Uterus (tissue), 4 donors: ENCODE results near the gene F10. TPM values are rescaled to one million over a fixed set of nuclear protein-coding genes. Genes with fewer than 3 reads are reported as not detected.

Experiments
- DNase-seq, 2 donors: peaks; one replicate each; pipeline ENCODE4 v3.0.0-alpha.2; 2019 to 2020
- H3K27ac ChIP-seq, 2 donors: fragments of 200-600 bp; sonication (generic); 1 replicate in 1 of 2; 2 replicates in 1 of 2; pipeline ENCODE4 v1.5.1; 2016 to 2018
- H3K27me3 ChIP-seq, 2 donors: fragments of 200-600 bp; sonication (generic); one replicate each; pipeline ENCODE4 v1.5.1; 2018 to 2019; ENCODE audit warnings: control low read depth in 1 of 2
- H3K36me3 ChIP-seq, 2 donors: fragments of 200-600 bp; sonication (generic); one replicate each; pipeline ENCODE4 v1.5.1; 2019; ENCODE audit warnings: control low read depth in 1 of 2
- H3K4me1 ChIP-seq, 2 donors: fragments of 200-600 bp; sonication (generic); one replicate each; pipeline ENCODE4 v1.5.1; 2018 to 2019; ENCODE audit warnings: control low read depth in 1 of 2
- H3K4me3 ChIP-seq, 2 donors: fragments of 200-600 bp; sonication (generic); 1 replicate in 1 of 2; 2 replicates in 1 of 2; pipeline ENCODE4 v1.5.1; 2018 to 2019; ENCODE audit warnings: mild to moderate bottlenecking in 1 of 2
- H3K9me3 ChIP-seq, 2 donors: fragments of 200-600 bp; sonication (generic); one replicate each; pipeline ENCODE4 v1.5.1; 2019; ENCODE audit warnings: control low read depth in 1 of 2
- CTCF ChIP-seq, 4 experiments: fragments of 200-600 bp in 2 of 4; fragments of 450-650 bp in 2 of 4; sonication (generic) in 2 of 4; IDR thresholded peaks; one replicate each; pipeline ENCODE4 v1.5.1; 2016 to 2019; ENCODE audit warnings: antibody characterized with exemption in 4 of 4, mild to moderate bottlenecking in 2 of 4, moderate library complexity in 1 of 4
- POLR2A ChIP-seq, 2 donors: fragments of 450-650 bp; IDR thresholded peaks; one replicate each; pipeline ENCODE4 v1.6.1; 2016; ENCODE audit warnings: antibody characterized with exemption in 2 of 2, mild to moderate bottlenecking in 1 of 2, moderate library complexity in 1 of 2
- intact Hi-C: fragments of 100-400 bp; cut with DNase I; formaldehyde crosslinking; loops from one replicate; pipeline ENCODE4 v1.15.1; 2023; ENCODE audit warnings: low total_unique reads
- total RNA-seq, 4 donors: library from RNA; depleted of rRNA in 3 of 4; stranded (reverse); fragments of >200 nt in 3 of 4; gene quantifications; one replicate each; pipeline versions ENCODE4 v1.1.0 to v1.2.4, GENCODE V29; 2014 to 2023
- donor health status: DM: yes; HTN: yes; CAD: no.

Gene F10
- total RNA-seq, 4 donors from 2014 or later, result 6.8 to 56.8 (median 12.1) TPM

DNA sequence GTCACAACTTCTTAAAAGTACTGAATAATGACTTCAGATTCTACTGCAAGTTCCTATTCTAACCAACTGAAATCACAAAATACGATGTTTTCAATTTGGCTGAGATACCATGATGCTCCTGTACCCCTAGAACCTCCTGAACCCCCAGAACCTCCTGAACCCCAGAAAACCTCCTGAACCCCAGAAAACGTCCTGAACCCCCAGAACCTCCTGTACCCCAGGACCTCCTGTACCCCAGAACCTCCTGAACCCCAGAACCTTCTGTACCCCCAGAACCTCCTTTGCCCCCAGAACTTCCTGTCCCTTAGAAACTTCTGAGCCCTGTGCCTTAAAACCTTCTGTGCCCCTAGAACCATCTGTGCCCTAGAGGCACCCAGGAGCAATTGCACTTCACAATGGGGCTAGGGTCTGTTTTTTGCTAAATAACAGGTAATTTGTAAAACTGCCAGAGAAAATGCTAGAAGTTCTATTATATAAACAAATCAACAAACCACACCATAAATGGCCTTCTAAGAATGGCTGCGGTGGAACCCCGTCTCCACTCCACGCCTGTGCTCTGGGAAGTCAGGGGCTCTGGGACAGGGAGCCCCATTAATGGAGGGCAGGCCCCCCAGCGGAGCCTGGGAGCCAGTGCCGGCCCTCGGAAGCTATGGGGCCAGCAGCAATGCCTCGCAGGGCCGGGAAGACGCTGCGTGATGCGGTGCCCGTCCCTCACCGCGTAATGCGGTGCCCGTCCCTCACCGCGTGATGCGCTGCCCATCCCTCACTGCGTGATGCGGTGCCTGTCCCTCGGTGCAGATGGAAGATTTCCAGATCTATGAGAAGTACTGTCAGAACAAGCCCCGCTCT, 38.3 kb upstream of the F10 start:
- no peaks in the 10 kb centered on the region for H3K4me1 ChIP-seq
- no peaks in the 10 kb centered on the region for H3K9me3 ChIP-seq
- TF ChIP-seq CTCF (IDR thresholded peaks at IDR 0.05) (no peak), POLR2A (IDR thresholded peaks at IDR 0.05) (no peak)
- no peak overlapping the region for H3K27ac ChIP-seq
- DNase-seq, result no peak
- no peak overlapping the region for H3K4me3 ChIP-seq
- H3K27me3 ChIP-seq, result no peaks in the 10 kb centered on the region
- no peaks in the 10 kb centered on the region for H3K36me3 ChIP-seq
- intact Hi-C loops, result no loop called here

GRCh38 chr13:113084943-113085540, 37.6 kb upstream of the F10 start:
- no peak for DNase-seq
- no peaks in the 10 kb centered on the region for H3K36me3 ChIP-seq
- TF ChIP-seq CTCF (IDR thresholded peaks at IDR 0.05) (no peak), POLR2A (IDR thresholded peaks at IDR 0.05) (no peak)
- no peaks in the 10 kb centered on the region for H3K4me1 ChIP-seq
- no peak overlapping the region for H3K27ac ChIP-seq
- no peak overlapping the region for H3K4me3 ChIP-seq
- intact Hi-C loops, result no loop called here
- H3K9me3 ChIP-seq, result no peaks in the 10 kb centered on the region
- H3K27me3 ChIP-seq, result no peaks in the 10 kb centered on the region

DNA sequence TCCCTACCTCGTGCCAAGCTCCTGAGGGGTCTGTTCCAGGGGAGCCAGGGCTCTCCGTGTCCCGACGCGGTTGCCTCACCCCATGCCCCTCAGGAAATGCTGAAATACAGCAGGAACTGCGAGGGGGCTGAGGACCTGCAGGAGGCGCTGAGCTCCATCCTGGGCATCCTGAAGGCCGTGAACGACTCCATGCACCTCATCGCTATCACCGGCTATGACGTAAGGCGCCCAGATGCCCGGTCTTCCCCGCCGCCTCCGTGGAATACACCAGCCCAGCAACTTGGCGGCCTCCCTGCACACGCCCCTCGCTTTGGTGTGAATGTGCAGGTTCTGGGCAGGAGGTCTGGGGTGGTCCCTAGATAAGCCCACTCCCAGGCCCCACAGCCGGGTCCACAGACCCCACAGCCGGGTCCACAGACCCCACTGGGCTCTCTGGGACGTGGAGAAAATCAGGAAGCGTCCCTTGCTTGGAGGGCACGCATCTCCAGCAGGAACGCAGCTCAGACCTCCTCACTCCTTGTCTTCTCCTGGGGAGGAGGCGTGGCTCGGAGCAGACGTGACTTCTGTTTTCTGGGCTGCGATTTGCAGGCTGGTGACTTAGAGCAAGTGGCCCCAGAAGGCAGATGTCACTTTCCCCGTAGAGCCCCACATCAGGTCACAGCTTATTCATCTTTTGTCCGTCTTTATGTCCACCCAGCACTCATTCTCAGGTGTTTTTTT, 36.4 kb upstream of the F10 start:
- DNase-seq, result no peak
- no peaks in the 10 kb centered on the region for H3K27me3 ChIP-seq
- no peak for TF ChIP-seq CTCF (IDR thresholded peaks at IDR 0.05)
- no peak for TF ChIP-seq POLR2A (IDR thresholded peaks at IDR 0.05)

GRCh38 chr13:113086991-113087922, 35.3 kb upstream of the F10 start:
- H3K4me3 ChIP-seq, result no peak overlapping the region
- H3K4me1 ChIP-seq, result no peaks in the 10 kb centered on the region
- H3K9me3 ChIP-seq, result no peaks in the 10 kb centered on the region
- no peak for TF ChIP-seq POLR2A (IDR thresholded peaks at IDR 0.05)
- no peak for TF ChIP-seq CTCF (IDR thresholded peaks at IDR 0.05)
- no peaks in the 10 kb centered on the region for H3K27me3 ChIP-seq
- no peak overlapping the region for H3K27ac ChIP-seq
- intact Hi-C loops, result no loop called here
- no peaks in the 10 kb centered on the region for H3K36me3 ChIP-seq
- no peak for DNase-seq

More for the DNA sequence above, 36.4 kb upstream of the F10 start:
- Histone ChIP-seq H3K27ac (no peak overlapping the region), H3K4me1 (no peaks in the 10 kb centered on the region), H3K36me3 (no peaks in the 10 kb centered on the region), H3K4me3 (no peak overlapping the region), H3K9me3 (no peaks in the 10 kb centered on the region)
- intact Hi-C loops, result no loop called here
